Medulla oblongata (tissue), 1 donor: ENCODE measurements around the gene RECQL5.
"Not testable (repeated sequence)": the region's sequence is repeated elsewhere in the genome, so short reads cannot be mapped to it uniquely, and the experiment has no call there.

Source experiments
- DNase-seq: peaks from one replicate; pipeline ENCODE4 v3.0.0-alpha.2; 2015; ENCODE audit errors: extremely low spot score

RECQL5 gene

DNA sequence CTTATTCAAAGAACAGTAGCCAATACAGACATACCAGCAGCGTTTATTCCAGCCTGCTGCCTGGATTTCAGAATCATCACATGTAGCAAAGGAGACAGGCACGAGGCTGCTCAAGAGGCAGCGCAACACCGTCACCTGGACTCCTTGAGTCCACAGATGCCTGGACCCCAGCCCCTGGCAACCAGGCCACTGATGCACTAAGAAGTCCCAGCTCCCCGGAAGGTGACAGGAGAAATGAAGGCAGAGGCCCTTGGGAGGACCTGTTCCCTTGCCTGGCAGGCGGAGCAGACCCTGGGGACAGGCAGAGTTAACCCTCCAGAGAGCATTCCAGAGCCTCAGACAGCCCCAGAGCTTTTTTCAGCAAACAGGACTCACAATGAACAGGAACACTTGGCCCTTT is 17.3 kb downstream of the RECQL5 start:
- DNase-seq = no peak

DNA sequence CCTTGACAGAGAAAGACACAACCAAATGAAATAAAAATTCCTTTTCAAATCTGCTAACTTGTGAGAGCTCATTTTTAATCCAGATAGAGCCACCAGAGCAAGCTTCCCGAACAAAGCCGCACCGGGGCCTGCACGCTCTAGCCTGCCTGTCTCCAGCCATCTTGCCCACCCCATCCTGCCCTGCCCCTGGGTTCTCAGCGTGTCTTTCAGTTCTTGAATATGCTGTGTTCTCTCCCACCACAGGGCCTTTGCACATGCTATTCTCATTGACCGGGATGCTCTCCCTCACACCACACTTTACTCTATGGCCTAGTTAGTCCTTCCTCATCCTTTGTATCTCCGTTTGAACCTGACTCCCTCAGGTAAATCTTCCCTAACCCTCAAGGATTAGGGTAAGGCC is 19.0 kb downstream of the RECQL5 start:
- no peak for DNase-seq

DNA sequence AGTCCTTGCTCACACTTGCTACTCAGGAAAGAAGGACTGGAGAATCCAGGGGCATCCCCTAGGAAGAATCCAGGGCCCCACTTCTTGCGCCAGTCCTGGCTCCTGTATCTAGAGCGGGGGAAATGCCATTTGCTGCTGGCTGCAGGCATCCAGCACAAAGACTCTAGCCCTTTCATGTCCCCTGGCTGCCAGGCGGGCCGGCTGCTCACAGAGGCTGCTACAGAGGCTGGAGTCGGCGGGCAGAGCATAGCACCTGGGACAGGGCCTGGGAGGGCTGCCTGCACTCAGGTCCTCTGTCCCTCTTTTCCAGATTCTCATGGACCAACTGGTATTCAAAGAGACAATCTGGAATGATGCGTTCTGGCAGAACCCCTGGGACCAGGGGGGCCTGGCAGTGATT is 19.9 kb downstream of the RECQL5 start:
- DNase-seq = peak; percentile 57

DNA sequence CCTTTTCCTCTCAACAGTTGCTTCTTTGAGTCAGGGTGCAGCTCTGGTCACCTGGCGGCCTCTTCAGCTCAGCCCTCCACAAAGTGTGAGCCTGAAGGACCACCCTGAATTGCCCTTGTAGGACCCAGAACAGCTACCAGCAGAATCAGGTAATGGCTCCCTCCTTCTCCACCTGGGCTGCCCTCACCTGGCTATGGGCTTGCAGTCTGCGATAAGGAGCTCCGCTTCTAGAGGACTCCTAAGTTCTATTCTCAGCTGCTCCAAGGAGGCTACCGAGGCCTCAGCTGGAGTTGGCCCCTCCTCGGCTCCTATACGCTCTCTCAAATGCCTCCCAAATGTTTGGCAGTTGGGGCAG is 20.3 kb downstream of the RECQL5 start:
- DNase-seq = no peak

DNA sequence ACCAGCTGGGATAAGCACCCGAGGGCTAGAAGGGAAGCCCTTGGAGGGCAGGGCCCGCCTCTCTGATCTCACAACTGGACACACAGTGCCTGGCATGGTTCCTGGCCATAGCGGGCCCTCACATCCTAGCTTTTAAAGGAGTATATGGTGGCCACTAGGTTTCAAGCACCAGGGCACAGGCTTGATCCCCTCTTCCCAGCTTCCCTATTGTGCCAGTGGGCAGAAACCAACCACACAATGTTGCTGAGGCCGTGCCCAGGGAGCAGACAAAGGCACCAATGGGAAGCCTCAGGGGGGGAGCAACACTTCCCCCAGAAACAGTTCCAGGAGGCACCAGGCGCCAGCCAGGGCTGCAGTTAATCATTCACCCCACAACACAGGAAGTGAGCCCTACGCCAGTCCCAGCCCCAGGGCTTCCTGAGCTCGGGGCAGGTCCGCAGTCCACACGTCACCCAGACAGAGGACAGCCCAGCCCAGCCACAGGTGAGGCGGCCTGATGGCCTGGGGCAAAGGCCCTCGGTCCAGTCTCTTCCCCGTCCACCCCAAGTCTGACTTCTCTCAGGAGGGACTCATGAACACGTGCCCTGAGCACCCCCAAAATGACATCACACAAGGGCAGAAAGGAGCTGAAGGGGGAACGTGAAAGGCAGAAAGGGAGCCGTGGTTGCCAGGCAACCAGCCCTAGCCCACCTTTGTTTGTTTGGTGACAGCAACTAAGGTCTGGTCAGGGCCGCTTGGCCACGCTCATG is 20.9 kb downstream of the RECQL5 start:
- peak; percentile 94 for DNase-seq

DNA sequence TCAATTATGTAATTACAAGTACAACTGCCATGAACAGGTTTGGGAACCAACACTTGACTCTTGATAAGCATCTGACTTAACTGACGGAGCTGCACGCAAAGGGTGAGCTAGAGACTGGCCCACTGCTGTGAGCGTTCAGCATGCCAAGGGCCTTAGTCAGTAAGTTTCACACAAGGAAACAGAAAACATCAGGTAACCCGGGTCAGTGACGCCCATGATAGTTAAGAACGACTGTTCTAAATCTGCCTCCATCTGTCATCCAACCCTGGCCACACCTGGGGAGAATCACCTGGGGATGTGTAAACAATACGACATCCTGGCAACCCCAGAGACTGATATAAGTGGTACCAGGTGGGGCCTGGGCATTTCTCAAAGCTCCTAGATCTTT is 21.5 kb downstream of the RECQL5 start:
- DNase-seq = no peak

DNA sequence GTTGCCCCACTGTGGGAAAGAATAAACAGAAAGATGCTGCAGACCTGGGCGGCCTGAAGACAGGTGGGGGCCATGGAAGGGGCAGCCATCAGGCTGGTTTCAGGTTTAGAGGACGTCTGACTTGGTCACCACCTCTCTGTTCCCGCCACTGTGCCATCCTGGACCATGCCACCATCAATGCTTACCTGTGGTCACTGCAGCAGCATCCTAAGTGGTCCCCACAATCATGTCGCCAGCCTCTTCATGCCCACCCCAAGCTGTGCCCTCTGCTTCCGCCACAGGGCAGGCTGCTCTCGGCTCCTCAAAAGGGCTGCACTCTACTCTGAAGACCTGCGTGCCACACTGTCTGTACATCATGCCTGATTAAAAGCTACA is 23.3 kb downstream of the RECQL5 start:
- no peak for DNase-seq

DNA sequence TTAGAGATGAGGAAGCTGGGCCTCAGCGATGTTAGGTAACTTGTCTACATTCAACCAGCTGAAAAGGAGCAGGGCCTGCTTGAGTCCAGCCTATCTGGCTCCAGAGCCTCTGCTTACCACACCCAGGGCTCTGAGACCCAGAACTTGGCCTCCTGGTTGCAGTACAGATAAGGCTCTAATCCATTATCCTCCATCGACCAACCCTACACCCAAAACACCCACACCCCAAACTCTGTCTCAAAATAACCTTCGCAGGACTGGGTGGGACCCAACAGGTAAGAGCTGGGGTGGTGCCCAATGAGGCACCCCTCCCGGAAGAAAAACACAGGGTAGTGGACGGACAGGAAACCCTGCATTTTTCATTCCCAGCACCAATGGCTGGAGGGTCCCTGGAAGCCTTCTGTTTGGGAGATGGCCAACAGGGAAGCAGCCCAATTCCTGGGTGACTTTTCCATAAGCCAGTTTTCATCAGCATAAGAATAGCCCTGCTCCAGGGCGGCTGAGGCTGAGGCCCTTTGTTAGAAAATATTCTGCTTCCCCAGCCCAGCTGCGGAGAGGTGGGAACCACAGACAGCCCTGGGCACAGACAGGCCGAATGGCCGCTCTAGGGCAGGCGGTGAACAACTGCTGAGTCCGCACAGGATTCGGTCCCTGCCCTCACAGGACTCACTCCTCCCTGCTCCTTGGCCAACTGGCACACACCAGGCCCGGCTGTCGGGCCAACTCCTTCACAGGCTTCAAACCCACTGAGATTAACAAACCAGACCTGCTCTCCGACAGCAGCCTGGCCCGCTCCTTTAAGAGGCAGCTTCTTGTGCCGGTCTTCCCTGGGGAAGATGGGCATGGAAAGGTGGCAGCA is 23.9 kb downstream of the RECQL5 start:
- no peak for DNase-seq

DNA sequence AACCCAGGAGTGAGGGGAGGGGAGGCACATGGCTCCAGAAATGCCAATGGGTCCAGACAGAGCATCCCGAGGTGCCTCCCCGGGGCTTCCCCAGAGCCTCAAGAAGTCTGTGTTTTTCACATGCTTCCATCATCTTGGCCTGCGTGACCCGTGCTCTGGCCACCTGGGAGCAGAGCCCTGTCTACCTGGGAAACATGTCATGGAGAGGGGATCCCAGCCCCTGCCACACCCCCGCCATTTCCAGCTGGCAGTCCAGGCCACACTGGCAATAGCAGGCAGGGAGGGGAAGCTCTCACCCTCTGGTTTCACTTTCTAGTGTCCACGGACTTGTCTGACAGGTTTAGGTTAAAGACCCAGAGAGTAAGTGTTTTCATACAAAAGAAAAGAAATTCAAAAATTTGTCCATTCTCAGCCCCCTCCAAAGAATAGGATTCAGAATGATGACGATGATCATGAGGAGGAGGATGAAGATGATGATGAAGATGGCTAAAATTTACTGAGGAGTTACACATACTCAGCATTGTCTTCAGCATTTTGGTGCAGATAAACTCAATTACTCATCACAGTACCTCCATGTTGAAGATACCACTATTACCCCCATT is 24.7 kb downstream of the RECQL5 start:
- DNase-seq = no peak

DNA sequence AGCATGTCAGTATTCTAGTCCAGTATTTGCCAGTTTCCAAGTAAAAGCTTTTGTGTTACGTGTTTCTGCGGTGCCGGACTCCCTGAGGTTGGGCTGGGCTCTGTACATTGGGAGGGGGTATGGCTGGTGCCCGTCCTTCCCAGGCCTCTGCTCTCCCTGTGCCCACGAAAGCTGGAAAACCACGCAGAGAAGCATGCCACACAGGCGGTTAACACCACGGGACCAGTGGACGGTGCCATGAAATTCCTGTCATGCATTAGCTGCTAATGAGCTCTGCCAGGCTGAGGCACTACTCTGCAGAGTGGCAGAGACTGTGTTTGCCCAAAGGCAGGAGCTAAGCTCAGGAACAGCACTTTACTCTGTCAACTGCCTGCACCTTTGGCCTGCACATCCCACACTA is 25.6 kb downstream of the RECQL5 start:
- DNase-seq = peak; percentile 65

DNA sequence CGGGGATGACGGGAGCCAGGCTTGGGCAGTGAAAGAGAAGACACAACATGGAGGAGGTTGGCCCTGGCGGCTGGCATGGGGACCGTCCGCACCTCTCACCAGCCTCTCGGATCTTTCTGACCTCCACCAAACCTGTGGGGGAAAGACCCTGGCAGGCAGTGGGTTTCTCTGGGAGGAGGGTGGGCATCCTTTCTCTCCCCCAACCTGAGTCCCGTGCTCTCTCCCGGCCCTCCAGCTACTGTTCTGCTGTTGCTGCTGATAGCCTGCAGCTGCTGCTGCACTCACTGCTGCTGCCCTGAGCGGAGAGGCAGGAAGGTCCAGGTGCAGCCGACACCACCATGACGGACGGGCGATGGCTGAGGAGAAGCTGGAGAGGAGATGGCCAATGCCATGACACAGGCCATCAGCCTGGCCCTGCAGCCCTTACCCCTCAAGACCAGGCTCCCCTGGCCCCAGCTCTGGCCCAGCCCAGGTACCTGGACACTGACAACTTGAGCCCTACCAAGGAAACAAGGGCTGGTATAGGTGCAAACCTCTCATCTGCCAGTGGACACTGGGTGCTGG is 26.3 kb downstream of the RECQL5 start:
- no peak for DNase-seq

DNA sequence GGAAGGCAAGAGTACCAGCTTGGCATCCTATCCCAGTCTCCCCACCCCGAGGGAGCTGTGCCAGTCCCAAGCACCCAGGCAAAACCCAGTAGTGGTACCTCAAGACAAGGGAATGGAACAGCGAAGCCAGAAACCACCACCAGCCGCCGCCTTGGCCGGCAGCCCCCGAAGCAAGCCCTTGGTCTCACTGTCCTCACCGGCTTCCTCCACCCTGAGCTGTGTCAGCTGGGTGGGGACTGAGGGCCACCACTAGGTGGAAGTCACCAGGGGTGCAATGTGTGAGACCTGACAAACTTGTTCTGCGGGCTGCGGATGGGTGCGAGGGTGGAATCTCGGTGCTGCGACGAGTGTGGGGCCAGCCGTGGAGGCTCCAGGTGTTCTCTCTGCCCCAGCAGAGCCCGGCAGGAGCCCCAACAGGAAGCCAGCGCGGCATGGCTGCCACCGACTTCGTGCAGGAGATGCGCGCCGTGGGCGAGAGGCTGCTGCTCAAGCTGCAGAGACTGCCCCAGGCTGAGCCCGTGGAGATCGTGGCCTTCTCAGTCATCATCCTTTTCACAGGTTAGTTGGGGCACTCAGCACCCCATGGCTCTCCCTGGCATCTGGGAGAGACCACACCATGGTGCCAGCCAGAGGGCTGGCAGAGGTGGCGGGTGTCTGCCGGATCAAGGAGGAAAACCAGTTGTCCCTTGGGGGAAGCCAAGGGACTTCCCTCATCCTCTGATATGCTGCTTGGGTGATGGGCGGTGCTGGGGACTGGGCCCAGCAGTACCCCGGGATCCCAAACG is 27.0 kb downstream of the RECQL5 start:
- DNase-seq = no peak

DNA sequence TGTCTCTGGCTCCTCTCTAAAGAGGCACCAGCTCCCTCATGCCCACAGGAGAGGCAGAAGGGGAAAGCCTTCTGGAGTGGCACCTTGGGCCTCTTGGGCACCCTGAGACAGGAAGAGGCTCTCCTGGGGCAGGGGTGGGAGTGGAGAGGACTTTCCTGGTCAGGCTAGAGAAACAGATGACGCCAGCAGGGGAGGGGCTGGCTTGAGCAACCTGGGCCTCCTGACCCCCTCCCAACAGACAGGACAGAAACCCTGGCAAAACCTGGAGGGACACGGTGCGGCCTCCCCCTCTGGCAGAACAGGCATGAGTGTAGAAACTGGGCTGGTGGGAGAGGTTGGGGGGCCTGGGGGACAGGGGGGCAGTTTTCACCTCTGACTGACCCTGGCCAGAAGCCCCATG is 27.6 kb downstream of the RECQL5 start:
- no peak for DNase-seq

DNA sequence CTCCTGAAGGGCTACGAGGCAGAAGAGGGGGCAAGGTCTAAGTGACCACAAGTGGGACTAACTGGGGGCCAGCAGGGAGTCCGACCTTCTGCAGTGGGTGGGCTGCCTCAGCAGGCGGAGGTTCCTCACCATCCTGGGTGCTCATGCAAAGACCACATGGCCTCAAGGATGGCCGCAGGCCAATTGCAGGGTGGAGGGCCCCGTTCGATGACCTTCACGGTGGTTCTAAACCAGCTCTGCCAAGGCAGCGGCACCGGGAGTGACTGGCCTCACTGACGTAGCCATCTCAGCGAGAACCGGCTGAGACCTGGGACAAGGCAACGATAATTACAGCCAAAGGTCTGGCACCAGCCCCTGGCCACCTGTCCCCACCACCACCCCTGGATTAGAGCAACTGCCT is 28.1 kb downstream of the RECQL5 start:
- no peak for DNase-seq

DNA sequence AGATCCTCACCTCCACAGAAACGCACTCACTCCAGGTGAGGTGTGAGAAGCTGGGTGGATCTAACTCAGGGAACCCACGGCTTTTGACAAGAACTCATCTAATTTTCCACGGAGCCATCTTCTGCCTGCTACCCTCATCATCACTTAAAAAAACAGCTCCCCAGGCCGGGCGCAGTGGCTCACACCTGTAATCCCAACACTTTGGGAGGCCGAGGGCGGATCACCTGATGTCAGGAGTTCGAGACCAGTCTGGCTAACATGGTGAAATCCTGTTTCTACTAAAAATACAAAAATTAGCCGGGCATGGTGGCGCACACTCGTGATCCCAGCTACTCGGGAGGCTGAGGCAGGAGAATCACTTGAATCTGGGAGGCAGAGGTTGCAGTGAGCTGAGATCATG is 28.9 kb downstream of the RECQL5 start:
- not testable (repeated sequence) for DNase-seq

DNA sequence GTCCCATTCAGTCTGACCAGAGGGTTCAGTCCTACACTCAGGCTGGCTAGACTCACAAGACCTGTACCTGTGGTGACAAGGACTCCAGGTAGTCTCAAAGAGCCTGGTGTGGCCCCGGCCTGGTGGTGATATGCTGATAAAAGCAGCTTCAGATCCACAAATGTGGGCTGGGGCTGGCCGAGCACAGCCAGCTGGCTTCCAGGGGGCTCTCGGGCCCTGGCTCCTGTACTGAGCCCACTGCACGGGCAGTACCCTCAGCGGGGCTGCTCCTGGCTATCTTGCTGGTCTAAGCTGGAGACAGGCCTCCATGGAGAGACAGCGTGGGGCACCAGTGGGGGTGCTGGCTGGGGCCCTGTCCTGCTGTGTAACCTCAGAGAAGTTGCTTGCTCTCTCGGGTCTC is 29.4 kb downstream of the RECQL5 start:
- DNase-seq = no peak

DNA sequence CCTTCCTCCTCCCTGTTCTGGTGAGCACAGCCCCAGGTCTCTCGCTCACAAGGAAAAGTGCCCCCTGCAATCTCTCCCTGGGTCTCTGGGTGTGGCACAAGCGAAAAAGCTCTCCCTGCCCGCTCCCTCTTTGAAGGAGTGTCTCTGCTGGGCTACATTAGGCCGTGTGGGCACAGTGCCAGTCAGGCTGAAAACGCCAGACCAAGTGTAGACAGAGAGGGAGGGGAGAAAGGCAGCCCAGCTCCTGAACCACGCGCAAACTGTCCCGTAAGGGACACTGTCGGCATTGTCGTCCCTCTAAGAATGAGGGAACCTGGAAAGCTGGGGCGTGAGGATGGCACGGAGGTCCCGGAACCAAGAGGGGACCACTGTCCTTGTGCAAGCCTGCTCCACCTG is 29.8 kb downstream of the RECQL5 start:
- peak; percentile 73 for DNase-seq

DNA sequence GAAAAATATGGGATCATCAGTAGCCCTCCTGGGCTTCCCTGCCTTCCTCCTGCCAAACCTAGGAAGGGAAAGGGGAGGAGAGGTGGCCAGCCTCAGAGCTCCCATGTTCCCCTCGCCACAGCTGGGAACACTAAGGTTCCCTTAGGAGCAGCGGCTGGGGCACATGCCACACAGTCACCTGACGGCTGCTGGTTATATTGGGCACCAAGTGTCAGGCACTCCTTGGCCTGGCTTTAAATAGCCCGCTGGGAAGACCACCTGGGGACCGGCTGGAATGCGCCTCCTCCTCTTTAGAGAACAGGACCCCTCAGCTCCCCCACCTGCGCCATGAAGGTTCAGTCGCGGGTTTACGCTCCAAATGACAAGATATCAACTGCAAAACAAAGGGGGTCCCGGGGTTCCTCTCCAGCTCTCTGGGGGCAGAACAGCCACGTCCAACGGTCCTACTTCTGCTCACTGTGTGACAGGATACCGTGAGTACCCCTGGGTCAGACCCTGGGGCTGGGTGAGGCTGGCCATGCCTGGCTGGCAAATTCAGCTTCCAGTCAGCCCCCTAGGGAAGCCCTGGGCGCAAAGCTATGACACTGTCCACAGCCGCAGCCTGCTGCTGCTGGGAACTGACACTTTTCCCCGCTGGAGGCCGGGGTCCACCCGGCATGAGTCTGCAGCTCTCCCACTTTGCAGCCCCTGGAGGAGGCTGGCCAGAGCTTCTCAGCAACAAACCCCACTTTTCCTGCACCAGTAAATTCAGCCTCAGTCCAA is 30.4 kb downstream of the RECQL5 start:
- no peak for DNase-seq

DNA sequence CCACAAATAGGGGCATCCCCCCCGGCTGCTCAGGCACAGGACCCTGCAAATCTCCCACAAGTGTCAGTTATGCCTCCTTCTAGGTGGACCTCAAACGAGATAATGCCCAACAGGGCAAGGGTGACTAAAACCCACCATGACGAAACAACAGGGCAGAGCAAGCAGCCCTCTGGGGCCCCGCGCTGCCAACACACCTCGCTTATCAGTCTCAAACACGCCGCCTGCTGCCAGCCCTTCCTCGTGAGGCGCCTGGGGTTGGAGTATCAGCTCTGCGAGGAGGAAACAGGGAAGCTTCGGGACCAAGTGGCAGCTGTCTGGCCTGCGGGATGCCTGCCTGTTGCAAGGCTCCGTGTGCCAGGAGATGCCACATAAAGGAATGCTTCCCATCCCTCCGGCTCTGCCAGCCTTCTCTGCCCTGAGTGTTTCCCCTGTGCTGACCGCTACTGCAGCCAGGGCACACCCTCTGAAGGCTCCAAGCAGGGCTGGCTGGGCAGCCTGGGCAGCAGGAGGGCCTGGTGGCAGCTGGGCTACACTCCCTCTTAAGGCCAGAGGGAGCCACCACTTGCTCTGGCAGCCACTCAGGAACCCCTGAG is 31.2 kb downstream of the RECQL5 start:
- peak; percentile 71 for DNase-seq

DNA sequence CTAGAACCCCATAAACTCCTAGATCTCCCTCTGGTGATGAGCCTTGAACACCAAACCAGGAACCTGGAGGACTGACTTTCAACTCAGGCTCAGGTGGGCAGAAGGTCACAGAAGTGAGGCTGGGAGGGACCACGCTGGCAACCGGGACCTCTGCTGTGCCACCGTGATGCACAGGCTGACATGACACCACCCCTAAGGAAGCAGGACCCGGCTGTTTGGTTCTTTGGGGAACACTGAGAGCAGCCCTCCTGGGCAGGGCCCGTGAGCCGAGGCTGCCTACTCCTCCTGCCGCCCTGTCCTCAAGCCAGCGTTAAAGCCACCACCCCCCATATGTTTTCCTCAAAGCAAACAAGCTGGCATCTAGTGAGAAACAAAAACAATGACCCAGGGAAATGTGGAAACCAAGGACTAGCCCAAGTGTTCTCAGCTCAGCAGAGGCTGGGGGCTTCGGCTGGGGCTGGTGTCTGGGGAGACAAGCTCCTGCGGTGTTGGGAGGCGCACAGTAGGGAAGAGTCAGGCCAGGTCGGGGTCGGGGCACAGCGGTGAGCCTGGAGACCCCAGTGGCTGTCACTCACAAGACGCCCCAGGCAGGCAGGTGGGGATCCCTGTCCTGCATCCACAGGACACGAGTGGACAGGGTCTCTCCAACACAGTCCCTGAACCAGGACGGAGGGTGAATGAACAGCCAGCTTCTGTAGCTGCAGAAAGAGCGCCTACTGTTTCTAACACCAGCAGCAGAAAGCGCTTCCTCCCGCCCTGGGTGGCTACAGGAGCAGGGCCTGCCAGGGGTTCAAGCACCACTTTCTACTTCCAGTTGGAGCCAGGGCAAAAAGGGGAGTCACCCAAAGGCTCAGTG is 32.0 kb downstream of the RECQL5 start:
- peak; percentile 39 for DNase-seq
